ENCODE data around the gene PITPNM3.

DNA sequence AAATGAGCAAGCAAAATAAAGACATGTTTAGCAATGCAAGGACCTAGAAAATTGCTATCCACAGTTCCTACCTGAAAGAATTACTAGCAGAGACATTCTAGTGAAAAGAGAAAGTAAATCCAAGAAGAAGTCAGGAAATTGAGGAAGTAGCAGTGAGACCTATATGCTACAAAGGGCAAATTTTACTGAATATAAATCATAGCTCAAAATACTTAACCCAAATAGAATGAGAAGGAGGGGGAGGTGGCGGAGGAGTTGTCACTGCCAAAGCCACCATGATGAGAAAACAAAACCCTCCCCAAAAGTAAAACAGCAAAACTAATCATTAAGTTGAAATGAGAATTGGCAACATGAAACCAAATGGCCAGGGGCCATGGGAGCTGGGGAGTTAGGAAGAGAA lies 39.3 kb downstream of the PITPNM3 start:
- TF ChIP-seq, protein P1, sequence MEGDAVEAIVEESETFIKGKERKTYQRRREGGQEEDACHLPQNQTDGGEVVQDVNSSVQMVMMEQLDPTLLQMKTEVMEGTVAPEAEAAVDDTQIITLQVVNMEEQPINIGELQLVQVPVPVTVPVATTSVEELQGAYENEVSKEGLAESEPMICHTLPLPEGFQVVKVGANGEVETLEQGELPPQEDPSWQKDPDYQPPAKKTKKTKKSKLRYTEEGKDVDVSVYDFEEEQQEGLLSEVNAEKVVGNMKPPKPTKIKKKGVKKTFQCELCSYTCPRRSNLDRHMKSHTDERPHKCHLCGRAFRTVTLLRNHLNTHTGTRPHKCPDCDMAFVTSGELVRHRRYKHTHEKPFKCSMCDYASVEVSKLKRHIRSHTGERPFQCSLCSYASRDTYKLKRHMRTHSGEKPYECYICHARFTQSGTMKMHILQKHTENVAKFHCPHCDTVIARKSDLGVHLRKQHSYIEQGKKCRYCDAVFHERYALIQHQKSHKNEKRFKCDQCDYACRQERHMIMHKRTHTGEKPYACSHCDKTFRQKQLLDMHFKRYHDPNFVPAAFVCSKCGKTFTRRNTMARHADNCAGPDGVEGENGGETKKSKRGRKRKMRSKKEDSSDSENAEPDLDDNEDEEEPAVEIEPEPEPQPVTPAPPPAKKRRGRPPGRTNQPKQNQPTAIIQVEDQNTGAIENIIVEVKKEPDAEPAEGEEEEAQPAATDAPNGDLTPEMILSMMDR (IDR thresholded peaks at IDR 0.05) = no peak
- no peak for TF ChIP-seq SIN3A (IDR thresholded peaks at IDR 0.05; ENCODE audit: borderline replicate concordance, insufficient read depth, low read depth, low read length)
- TF ChIP-seq TCF7L2 (IDR thresholded peaks at IDR 0.05; ENCODE audit: low read depth, low read length) = no peak
- TF ChIP-seq, protein P2, sequence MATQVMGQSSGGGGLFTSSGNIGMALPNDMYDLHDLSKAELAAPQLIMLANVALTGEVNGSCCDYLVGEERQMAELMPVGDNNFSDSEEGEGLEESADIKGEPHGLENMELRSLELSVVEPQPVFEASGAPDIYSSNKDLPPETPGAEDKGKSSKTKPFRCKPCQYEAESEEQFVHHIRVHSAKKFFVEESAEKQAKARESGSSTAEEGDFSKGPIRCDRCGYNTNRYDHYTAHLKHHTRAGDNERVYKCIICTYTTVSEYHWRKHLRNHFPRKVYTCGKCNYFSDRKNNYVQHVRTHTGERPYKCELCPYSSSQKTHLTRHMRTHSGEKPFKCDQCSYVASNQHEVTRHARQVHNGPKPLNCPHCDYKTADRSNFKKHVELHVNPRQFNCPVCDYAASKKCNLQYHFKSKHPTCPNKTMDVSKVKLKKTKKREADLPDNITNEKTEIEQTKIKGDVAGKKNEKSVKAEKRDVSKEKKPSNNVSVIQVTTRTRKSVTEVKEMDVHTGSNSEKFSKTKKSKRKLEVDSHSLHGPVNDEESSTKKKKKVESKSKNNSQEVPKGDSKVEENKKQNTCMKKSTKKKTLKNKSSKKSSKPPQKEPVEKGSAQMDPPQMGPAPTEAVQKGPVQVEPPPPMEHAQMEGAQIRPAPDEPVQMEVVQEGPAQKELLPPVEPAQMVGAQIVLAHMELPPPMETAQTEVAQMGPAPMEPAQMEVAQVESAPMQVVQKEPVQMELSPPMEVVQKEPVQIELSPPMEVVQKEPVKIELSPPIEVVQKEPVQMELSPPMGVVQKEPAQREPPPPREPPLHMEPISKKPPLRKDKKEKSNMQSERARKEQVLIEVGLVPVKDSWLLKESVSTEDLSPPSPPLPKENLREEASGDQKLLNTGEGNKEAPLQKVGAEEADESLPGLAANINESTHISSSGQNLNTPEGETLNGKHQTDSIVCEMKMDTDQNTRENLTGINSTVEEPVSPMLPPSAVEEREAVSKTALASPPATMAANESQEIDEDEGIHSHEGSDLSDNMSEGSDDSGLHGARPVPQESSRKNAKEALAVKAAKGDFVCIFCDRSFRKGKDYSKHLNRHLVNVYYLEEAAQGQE (IDR thresholded peaks at IDR 0.05; ENCODE audit: insufficient read depth in 1 of 2, low read depth in 2 of 2, low read length in 1 of 2) = no peak
